WTC11 (cell line): Measurements from ENCODE around the gene SAMD13. TPM values are rescaled to one million over a fixed set of nuclear protein-coding genes. Genes with fewer than 3 reads are reported as not detected.
A peak's percentile ranks its signal among the peaks of the same experiment; 100 is the strongest.

Experiments
- ATAC-seq: fragments of 200-7000 bp; cut with Tn5 transposase; 2 replicates; pipeline ENCODE4 v1.10.0; 2021; ENCODE audit warnings: mild to moderate bottlenecking, moderate library complexity
- CTCF ChIA-PET: fragments of 300-600 bp; sonication (Branson Sonifier 250); formaldehyde crosslinking; loops from one replicate; lab custom pipeline; 2021; ENCODE audit warnings: antibody characterized with exemption; lab: Charles Lee
- POLR2A ChIA-PET: fragments of 350-600 bp; sonication (Branson Sonifier 250); formaldehyde crosslinking; loops from one replicate; lab custom pipeline; 2021; ENCODE audit warnings: antibody characterized with exemption; lab: Charles Lee
- DNase-seq: peaks from one replicate; pipeline ENCODE4 v3.0.0; 2021; ENCODE audit warnings: low spot score
- H3K27ac Mint-ChIP-seq: 2 replicates; pipeline ENCODE4 v1.8.0; 2021; ENCODE audit warnings: mixed read lengths
- H3K27me3 Mint-ChIP-seq: 2 replicates; pipeline ENCODE4 v1.8.0; 2021; ENCODE audit warnings: low read depth, mild to moderate bottlenecking, moderate library complexity, mixed read lengths
- H3K36me3 Mint-ChIP-seq: 2 replicates; pipeline ENCODE4 v1.8.0; 2021; ENCODE audit warnings: mixed read lengths
- H3K4me1 Mint-ChIP-seq: 2 replicates; pipeline ENCODE4 v1.8.0; 2022; ENCODE audit warnings: mixed read lengths
- H3K4me3 Mint-ChIP-seq: 2 replicates; pipeline ENCODE4 v1.8.0; 2021; ENCODE audit warnings: mild to moderate bottlenecking, moderate library complexity, mixed read lengths
- H3K9me3 Mint-ChIP-seq: 2 replicates; pipeline ENCODE4 v1.8.0; 2021; ENCODE audit warnings: mixed read lengths
- E2F1 ChIP-seq: sonication (generic); formaldehyde crosslinking; IDR thresholded peaks from 2 replicates; pipeline ENCODE4 v1.8.0; 2022; ENCODE audit warnings: mild to moderate bottlenecking, missing genetic modification reagents
- EMX1 ChIP-seq: fragments of 250-450 bp; sonication (Bioruptor Pico); IDR thresholded peaks from 2 replicates; pipeline ENCODE4 v1.8.0; 2021; ENCODE audit warnings: mild to moderate bottlenecking
- FOXK1 ChIP-seq: sonication (generic); formaldehyde crosslinking; IDR thresholded peaks from 2 replicates; pipeline ENCODE4 v1.8.0; 2022; ENCODE audit warnings: mild to moderate bottlenecking, moderate library complexity, missing genetic modification reagents
- GTF2I ChIP-seq: fragments of 250-450 bp; sonication (Bioruptor Pico); conservative IDR thresholded peaks from 2 replicates; pipeline ENCODE4 v1.4.0; 2021; ENCODE audit warnings: mild to moderate bottlenecking
- JUN ChIP-seq: sonication (generic); formaldehyde crosslinking; IDR thresholded peaks from 2 replicates; pipeline ENCODE4 v1.8.0; 2023; ENCODE audit warnings: mild to moderate bottlenecking, missing genetic modification reagents
- NFATC4 ChIP-seq: fragments of 250-450 bp; sonication (Bioruptor Pico); IDR thresholded peaks from 2 replicates; pipeline ENCODE4 v1.9.0; 2021; ENCODE audit warnings: mild to moderate bottlenecking
- NFE2L1 ChIP-seq: sonication (generic); formaldehyde crosslinking; IDR thresholded peaks from 2 replicates; pipeline ENCODE4 v1.8.1; 2023; ENCODE audit warnings: missing genetic modification reagents
- NFYB ChIP-seq: sonication (generic); formaldehyde crosslinking; conservative IDR thresholded peaks from 2 replicates; pipeline ENCODE4 v1.8.0; 2022; ENCODE audit warnings: low read depth, missing genetic modification reagents
- NR2C2 ChIP-seq: sonication (generic); formaldehyde crosslinking; IDR thresholded peaks from 2 replicates; pipeline ENCODE4 v1.8.0; 2022; ENCODE audit warnings: mild to moderate bottlenecking, missing genetic modification reagents
- RELA ChIP-seq: sonication (generic); formaldehyde crosslinking; IDR thresholded peaks from 2 replicates; pipeline ENCODE4 v1.8.1; 2022; ENCODE audit warnings: missing genetic modification reagents, mild to moderate bottlenecking, borderline replicate concordance
- RORB ChIP-seq: fragments of 250-450 bp; sonication (Bioruptor Pico); IDR thresholded peaks from 2 replicates; pipeline ENCODE4 v1.9.0; 2021; ENCODE audit warnings: mild to moderate bottlenecking
- SOX15 ChIP-seq: fragments of 250-450 bp; sonication (Bioruptor Pico); IDR thresholded peaks from 2 replicates; pipeline ENCODE4 v1.9.0; 2021; ENCODE audit warnings: mild to moderate bottlenecking
- SP1 ChIP-seq: sonication (generic); formaldehyde crosslinking; conservative IDR thresholded peaks from 2 replicates; pipeline ENCODE4 v1.8.1; 2022; ENCODE audit warnings: missing genetic modification reagents
- TCF7 ChIP-seq: sonication (generic); formaldehyde crosslinking; IDR thresholded peaks from 2 replicates; pipeline ENCODE4 v1.8.0; 2022; ENCODE audit warnings: mild to moderate bottlenecking, low read depth, missing genetic modification reagents, moderate library complexity
- USF1 ChIP-seq: sonication (generic); formaldehyde crosslinking; IDR thresholded peaks from 2 replicates; pipeline ENCODE4 v1.8.0; 2022; ENCODE audit warnings: mild to moderate bottlenecking, missing genetic modification reagents
- ZBTB21 ChIP-seq: sonication (generic); formaldehyde crosslinking; IDR thresholded peaks from 2 replicates; pipeline ENCODE4 v1.8.1; 2023; ENCODE audit warnings: mild to moderate bottlenecking, missing genetic modification reagents, borderline replicate concordance
- ZNF219 ChIP-seq: sonication (generic); formaldehyde crosslinking; IDR thresholded peaks from 2 replicates; pipeline ENCODE4 v1.8.0; 2023; ENCODE audit warnings: missing genetic modification reagents, mild to moderate bottlenecking, borderline replicate concordance
- ZNF317 ChIP-seq: sonication (generic); formaldehyde crosslinking; IDR thresholded peaks from 2 replicates; pipeline ENCODE4 v1.8.1; 2023; ENCODE audit warnings: low read depth, mild to moderate bottlenecking, moderate library complexity, missing genetic modification reagents, borderline replicate concordance
- total RNA-seq: library from RNA; stranded (reverse); gene quantifications from 3 replicates; pipeline ENCODE4 v1.2.3, GENCODE V29; 2021
- TF ChIP-seq, protein P1 (sequence below): sonication (generic); formaldehyde crosslinking; IDR thresholded peaks from 2 replicates; pipeline ENCODE4 v1.8.1; 2023; ENCODE audit warnings: mild to moderate bottlenecking, moderate library complexity, missing genetic modification reagents
- TF ChIP-seq, protein P2 (sequence below): sonication (generic); formaldehyde crosslinking; IDR thresholded peaks from 2 replicates; pipeline ENCODE4 v1.8.0; 2022; ENCODE audit warnings: mild to moderate bottlenecking, missing genetic modification reagents
- TF ChIP-seq, protein P3 (sequence below): sonication (generic); formaldehyde crosslinking; IDR thresholded peaks from 2 replicates; pipeline ENCODE4 v1.8.0; 2023; ENCODE audit warnings: missing genetic modification reagents, mild to moderate bottlenecking, borderline replicate concordance
- TF ChIP-seq, protein P4 (sequence below): sonication (generic); formaldehyde crosslinking; IDR thresholded peaks from 2 replicates; pipeline ENCODE4 v1.8.1; 2022; ENCODE audit warnings: low read depth, missing genetic modification reagents, borderline replicate concordance

Gene SAMD13
- total RNA-seq, 1 experiment from 2014 or later: 1.8 TPM

GRCh38 chr1:84300501-84300900, 1.0 kb upstream of the SAMD13 start:
- Mint-ChIP-seq H3K4me1 (peaks cover 48% of the 10 kb centered on the region), H3K36me3 (peaks cover 7% of the 10 kb centered on the region), H3K4me3 (no peak overlapping the region; the same call in 1 of the 2 replicates), H3K9me3 (peaks cover 8% of the 10 kb centered on the region), H3K27me3 (no peaks in the 10 kb centered on the region; the same call in 1 of the 2 replicates), H3K27ac (0 out of 2 replicates have a peak overlapping the region, but pooled peaks have one; percentile 57)
- ATAC-seq (no peak), DNase-seq (no peak)
- POLR2A ChIA-PET: no interaction called here
- no peak for TF ChIP-seq EMX1 (CRISPR knock-in tag)
- TF ChIP-seq NR2C2 (CRISPR knock-in tag): no peak
- no peak for TF ChIP-seq NFE2L1 (CRISPR knock-in tag)
- TF ChIP-seq ZNF219 (CRISPR knock-in tag): no peak
- TF ChIP-seq, protein P1, sequence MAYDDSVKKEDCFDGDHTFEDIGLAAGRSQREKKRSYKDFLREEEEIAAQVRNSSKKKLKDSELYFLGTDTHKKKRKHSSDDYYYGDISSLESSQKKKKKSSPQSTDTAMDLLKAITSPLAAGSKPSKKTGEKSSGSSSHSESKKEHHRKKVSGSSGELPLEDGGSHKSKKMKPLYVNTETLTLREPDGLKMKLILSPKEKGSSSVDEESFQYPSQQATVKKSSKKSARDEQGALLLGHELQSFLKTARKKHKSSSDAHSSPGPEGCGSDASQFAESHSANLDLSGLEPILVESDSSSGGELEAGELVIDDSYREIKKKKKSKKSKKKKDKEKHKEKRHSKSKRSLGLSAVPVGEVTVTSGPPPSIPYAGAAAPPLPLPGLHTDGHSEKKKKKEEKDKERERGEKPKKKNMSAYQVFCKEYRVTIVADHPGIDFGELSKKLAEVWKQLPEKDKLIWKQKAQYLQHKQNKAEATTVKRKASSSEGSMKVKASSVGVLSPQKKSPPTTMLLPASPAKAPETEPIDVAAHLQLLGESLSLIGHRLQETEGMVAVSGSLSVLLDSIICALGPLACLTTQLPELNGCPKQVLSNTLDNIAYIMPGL (CRISPR knock-in tag): no peak
- TF ChIP-seq SOX15 (CRISPR knock-in tag): no peak
- TF ChIP-seq TCF7: no peak
- no peak for TF ChIP-seq NFATC4 (CRISPR knock-in tag)
- no peak for TF ChIP-seq RORB (CRISPR knock-in tag)
- TF ChIP-seq USF1: no peak
- TF ChIP-seq E2F1 (CRISPR knock-in tag): no peak
- no peak for TF ChIP-seq RELA
- TF ChIP-seq, protein P2, sequence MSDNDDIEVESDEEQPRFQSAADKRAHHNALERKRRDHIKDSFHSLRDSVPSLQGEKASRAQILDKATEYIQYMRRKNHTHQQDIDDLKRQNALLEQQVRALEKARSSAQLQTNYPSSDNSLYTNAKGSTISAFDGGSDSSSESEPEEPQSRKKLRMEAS (CRISPR knock-in tag): no peak
- no peak for TF ChIP-seq NFYB (CRISPR knock-in tag)
- TF ChIP-seq, protein P3, sequence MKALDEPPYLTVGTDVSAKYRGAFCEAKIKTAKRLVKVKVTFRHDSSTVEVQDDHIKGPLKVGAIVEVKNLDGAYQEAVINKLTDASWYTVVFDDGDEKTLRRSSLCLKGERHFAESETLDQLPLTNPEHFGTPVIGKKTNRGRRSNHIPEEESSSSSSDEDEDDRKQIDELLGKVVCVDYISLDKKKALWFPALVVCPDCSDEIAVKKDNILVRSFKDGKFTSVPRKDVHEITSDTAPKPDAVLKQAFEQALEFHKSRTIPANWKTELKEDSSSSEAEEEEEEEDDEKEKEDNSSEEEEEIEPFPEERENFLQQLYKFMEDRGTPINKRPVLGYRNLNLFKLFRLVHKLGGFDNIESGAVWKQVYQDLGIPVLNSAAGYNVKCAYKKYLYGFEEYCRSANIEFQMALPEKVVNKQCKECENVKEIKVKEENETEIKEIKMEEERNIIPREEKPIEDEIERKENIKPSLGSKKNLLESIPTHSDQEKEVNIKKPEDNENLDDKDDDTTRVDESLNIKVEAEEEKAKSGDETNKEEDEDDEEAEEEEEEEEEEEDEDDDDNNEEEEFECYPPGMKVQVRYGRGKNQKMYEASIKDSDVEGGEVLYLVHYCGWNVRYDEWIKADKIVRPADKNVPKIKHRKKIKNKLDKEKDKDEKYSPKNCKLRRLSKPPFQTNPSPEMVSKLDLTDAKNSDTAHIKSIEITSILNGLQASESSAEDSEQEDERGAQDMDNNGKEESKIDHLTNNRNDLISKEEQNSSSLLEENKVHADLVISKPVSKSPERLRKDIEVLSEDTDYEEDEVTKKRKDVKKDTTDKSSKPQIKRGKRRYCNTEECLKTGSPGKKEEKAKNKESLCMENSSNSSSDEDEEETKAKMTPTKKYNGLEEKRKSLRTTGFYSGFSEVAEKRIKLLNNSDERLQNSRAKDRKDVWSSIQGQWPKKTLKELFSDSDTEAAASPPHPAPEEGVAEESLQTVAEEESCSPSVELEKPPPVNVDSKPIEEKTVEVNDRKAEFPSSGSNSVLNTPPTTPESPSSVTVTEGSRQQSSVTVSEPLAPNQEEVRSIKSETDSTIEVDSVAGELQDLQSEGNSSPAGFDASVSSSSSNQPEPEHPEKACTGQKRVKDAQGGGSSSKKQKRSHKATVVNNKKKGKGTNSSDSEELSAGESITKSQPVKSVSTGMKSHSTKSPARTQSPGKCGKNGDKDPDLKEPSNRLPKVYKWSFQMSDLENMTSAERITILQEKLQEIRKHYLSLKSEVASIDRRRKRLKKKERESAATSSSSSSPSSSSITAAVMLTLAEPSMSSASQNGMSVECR (CRISPR knock-in tag): no peak
- CTCF ChIA-PET: no interaction called here

- Mint-ChIP-seq H3K4me3 (no peak overlapping the region), H3K36me3 (no peaks in the 10 kb centered on the region), H3K4me1 (peaks cover 48% of the 10 kb centered on the region), H3K9me3 (0 out of 2 replicates have a peak, but pooled peaks cover under 1% of the 10 kb centered on the region), H3K27ac (no peak overlapping the region), H3K27me3 (no peaks in the 10 kb centered on the region)
- ChIA-PET POLR2A (interaction anchor here (0.6 kb wide), 1 partner anchor 13 kb away, joined by 3 read pairs; no protein-coding TSS in a partner anchor), CTCF (no interaction called here)
- ATAC-seq (no peak), DNase-seq (no peak)
- TF ChIP-seq JUN (CRISPR knock-in tag) (no peak), FOXK1 (CRISPR knock-in tag) (no peak), SP1 (CRISPR knock-in tag) (no peak), ZNF317 (CRISPR knock-in tag) (no peak), GTF2I (CRISPR knock-in tag) (no peak), E2F1 (CRISPR knock-in tag) (no peak), ZBTB21 (CRISPR knock-in tag) (no peak)
- TF ChIP-seq, protein P4, sequence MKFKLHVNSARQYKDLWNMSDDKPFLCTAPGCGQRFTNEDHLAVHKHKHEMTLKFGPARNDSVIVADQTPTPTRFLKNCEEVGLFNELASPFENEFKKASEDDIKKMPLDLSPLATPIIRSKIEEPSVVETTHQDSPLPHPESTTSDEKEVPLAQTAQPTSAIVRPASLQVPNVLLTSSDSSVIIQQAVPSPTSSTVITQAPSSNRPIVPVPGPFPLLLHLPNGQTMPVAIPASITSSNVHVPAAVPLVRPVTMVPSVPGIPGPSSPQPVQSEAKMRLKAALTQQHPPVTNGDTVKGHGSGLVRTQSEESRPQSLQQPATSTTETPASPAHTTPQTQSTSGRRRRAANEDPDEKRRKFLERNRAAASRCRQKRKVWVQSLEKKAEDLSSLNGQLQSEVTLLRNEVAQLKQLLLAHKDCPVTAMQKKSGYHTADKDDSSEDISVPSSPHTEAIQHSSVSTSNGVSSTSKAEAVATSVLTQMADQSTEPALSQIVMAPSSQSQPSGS (CRISPR knock-in tag): no peak
These were observed 377 bp downstream of the SAMD13 start for GRCh38 chr1:84301785-84302385.
